Fibroblast of peridontal ligament (primary cell): Measurements from ENCODE around the gene GPC1.
A peak's percentile ranks its signal among the peaks of the same experiment; 100 is the strongest.

ENCODE experiments used
- DNase-seq: peaks from one replicate; pipeline ENCODE4 v3.0.0-alpha.2; 2010; ENCODE audit errors: extremely low read depth

Gene GPC1

DNA sequence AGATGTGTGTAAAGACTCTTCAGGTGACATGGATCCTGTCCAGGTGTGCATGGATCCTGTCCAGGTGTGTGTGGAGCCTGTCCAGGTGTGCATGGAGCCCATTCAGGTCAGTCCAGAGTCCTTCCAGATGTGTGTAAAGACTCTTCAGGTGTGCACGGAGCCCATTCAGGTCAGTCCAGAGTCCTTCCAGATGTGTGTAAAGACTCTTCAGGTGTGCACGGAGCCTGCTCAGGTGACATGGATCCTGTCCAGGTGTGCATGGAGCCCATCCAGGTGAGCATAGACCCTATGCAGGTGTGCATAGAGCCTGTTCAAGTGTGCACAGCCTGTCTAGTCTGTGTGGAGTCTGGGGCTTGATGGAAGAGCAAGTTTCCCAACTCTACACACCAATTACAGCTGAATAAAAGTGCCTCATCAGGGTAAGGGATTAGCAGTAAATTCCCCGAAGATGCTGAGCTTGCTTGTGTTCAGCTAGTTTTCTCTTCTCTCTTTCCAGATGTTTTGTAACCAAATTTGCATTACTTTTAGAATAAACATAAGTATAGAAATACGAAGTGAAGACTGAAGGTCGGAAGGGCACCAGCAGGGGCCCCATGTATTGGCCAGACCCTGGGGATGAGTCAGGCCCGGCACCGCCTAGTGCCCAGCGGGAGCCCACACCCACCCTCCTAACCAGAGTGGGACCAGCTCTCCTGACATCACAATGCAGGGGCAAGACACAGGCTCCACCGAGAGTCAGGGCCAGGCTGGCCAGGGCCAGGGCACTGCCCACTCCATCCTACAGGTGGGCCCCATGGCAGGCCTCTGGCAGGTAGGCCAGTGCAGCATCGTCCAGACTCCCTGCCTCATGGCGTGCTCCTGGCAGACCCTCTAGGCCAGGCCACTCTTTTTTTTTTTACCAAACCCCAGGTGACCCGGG lies 38.6 kb upstream of the GPC1 start:
- no peak for DNase-seq

DNA sequence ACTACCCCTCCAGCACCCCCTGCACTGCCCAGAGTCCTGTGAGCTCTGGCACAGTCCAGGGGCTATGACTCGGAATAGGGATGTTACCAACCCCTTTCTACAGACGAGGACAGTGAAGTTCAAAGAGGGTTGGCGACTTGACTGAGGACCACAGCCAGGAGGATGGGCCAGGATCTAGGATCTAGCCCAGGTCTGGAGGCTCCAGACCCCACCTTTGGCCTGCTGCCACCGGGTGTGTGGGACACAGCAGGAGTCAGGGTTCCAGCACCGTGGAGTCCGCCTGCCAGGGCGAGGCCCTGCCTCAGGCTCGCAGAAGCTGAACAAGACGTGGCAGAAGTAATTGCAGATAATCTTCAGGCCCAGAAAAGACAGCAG lies 37.9 kb upstream of the GPC1 start:
- no peak for DNase-seq

DNA sequence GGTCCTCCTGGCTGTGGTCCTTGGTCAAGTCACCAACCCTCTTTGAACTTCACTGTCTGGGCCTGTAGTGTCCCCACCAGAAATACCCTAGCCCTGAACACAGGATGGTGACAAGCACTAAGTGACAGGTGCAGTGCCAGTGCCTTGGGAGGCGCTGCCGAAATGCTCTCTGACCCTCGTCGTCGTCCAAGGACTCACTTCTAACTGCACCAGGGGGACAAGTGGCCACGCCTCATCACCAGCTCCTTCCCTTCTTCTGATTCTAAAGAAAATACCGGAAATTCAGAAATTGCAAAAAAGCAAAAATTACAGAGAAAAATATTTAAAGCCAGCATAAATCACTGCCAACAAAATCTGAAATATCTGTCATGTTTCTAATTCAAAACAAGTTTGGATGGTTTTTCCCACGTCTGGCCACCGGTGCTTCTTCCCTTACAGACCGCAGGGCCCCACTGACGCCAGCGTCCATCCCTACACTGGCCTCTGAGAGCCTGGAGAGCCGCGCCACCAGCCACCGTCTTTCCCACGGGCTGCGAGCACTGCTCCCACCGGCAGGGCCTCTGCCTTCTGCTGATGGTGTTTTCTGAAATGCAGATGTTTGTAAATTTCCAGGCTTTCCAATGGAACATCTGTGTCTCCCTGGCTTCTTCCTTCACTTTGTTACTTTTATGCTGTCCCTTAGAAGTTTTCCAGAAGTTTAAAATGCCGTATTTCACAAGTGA lies 37.4 kb upstream of the GPC1 start:
- peak; percentile 29 for DNase-seq

DNA sequence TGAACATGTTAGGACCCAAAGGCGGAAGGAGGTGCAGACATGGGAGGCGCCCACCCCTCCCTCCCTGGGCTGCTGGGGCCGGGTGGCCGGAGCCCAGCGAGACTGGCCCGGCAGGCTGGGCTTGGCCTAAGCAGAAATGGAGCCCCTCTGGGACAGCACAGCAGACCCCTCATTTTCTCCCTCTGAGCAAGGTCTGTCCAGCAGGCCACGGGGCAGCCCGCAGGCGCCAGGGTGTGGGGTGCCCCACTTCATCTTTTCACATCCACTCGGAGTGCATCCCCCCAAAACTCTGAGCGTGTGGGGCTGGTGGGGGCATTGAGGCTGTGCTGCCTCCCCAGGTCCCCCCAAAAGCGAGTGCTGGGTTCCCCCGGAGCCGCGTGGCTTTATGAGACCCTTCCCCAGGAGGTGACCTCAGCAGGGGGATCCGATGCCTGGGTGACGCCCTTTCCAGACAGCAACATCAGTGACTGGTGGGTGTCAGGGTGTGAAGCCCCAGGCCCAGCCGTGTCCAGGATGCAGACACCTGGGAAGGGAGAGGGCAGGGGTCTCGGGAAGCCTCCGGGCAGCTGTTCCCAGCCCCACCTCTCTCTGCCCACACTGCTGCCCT lies 36.7 kb upstream of the GPC1 start:
- no peak for DNase-seq

GRCh38 chr2:240399419-240400324 lies 35.8 kb upstream of the GPC1 start:
- DNase-seq, result no peak

- DNase-seq, result no peak
These were observed 34.9 kb upstream of the GPC1 start for GRCh38 chr2:240400371-240401161.

GRCh38 chr2:240401308-240401707 lies 34.2 kb upstream of the GPC1 start:
- DNase-seq, result no peak

- no peak for DNase-seq
These were observed 33.5 kb upstream of the GPC1 start for GRCh38 chr2:240401781-240402551.

DNA sequence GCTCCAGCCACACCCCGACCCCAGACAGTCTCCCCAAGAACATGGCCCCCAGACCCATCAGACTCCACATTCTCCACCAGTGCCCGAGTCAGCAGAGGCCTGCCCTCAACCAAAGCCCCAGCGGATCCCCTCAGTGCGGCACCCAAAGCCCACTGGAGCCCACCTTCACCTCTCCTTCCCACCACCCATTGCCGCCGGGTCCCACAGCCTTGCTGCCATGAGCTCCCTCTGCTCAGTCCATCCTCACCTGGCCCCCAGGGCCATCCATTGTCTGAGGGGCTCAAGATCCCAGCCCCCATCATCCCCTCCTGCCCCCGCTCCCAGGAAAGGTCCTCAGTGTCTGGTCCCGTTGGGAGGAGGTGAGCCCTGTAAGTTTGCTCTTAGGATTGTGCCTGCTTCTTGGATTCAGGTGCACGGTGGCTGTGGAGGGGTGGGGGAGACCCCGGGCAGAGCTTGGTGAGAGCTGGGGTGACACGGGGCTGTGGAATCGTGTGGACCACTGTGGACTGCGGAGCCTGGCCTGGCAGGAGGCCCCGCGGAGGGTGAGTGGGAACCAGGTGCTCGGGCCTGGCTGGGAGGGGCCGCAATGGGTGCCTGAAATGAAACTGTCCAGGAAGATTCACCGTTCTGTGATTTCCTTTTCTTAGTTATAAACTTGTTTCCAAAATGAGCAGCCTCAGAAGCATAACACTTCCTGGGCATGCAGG lies 32.7 kb upstream of the GPC1 start:
- DNase-seq, result no peak

DNA sequence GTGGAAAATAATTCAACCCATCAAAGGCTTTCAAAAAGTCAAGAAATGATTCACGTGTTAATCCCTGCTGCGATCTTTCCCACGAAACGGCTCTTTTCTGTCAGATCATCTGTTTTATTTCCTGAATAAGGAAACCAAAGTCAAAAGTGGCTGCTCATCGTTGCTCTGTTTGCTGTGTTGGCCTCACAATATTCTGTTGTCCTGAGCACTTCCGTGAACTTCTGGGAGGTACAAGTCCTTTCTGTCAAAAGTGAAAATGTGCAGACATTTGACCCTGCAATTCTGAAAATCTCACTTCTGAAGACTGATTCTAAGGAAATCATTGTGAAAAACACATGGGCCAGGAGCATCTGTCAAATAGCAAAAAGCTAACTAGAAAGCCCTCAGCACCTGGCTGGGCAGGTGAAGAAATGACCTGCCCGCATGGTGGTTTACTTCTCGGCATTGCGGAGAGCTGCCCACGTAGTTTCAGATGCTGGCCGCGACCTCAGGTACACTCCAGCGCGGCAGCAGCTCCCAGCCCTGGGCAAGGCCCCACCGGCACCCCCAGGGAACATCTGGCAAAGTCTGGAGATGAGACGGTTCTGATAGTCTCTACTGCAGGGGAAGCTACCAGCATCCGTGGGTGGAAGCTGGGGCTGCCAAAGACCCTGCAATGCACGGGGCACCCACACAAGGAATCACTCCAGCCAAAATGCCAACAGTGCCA lies 31.9 kb upstream of the GPC1 start:
- DNase-seq, result no peak

DNA sequence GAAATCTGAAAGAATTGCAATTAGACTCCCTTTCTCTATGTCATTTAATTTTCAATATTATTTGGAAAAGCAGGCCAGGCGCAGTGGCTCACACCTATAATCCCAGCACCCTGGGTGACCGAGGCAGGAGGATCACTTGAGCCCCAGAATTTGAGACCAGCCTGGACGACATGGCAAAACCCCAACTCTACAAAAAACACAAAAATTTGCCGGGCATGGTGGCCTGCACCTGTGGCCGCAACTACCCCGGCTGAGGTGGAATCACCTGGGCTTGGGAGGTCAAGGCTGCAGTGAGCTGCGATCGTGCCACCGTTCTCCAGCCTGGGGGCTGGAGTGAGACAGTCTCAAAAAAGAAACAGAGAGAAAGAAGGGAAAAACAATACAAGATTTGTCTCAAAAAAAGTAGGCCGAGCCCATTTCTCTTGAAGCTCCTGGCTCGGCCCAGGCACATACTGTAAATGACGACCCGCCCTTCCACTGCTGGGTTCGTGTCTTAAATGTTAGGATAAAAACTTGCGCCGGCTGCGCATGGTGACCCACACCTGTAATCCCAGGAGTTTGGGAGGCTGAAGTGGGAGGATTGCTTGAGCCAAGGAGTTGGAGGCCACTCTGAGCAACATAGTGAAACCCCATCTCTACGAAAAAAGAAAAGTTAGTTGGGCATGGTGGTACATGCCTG lies 31.1 kb upstream of the GPC1 start:
- no peak for DNase-seq

DNA sequence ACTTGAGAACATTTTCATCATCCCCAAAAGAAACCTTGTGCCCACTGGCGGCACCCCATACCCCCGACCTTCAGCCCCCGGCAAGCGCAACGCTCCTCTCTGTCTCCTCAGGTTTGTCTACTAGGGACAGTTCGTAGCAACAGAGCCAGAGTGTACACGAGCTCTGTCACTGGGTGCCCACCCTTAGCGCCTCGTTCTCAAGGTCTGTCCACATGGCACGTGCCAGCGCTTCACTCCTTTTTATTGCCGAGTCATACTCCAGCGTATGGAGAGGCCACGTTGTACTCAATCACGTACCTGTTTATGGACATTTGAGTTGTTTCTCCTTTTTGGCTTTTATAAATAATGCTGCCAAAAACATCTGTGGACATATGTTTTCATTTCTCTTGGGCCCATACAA lies 30.3 kb upstream of the GPC1 start:
- no peak for DNase-seq

DNA sequence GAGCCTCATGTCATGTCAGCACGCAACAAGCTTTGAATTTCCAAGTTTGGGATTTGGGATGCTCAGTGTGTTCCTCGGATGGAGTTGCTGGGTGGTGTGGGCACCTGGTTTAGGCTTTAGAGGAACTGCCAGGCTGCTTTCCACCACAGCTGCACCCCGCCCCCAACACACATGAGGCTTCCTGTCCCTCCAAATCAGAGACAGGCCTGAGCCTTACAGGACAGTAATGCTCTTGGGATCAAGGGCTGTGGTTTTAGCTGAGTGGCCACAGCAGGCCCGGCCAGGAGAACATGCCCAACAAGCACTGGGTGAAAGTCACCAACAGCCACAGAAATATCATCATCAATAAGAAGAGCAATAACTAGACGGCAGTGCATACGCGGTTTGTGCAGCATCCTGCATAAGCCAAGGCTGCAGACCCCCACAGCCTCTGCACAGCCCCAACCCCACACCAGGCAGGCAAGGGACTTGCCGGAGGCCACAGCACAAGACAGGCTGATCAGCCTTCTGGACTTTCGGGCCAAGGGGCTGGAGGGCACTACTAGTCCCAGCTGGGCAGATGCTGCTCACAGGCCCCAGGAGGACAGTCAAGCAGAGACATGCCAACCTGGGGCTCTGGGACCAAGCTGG lies 29.7 kb upstream of the GPC1 start:
- DNase-seq, result no peak

DNA sequence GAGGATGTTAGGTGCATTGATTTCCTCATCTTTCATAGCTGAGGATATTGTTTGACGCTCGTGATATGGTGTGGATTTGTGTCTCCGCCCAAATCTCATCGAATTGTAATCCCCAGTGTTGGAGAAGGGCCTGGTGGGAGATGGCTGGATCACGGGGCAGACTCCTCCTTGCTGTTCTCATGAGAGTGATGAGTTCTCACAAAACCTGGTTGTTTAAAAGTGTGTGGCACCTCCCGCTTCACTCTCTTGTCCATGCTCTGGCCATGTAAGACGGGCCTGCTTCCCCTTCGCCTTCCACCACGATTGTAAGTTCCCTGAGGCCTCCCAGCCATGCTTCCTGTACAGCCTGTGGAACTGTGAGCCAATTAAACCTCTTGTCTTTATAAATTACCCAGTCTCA lies 28.4 kb upstream of the GPC1 start:
- DNase-seq, result no peak

DNA sequence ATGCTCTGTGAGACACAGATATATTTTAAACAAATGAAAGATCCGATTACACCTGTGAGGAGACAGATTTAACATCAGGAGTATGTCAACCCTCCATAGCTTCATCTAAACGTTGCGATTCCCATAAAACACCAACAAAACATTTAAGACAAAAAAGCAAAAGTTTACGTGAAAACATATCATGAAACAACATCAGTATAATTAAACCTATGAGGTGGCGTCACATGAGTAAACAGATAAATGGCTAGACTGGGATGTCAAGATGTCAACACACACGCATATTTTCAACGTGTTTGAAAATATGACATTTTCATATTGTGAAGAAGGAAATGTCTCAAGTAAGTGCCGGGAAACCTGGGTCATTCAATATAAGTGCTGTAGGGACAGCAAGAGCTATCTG lies 25.5 kb upstream of the GPC1 start:
- DNase-seq, result no peak

DNA sequence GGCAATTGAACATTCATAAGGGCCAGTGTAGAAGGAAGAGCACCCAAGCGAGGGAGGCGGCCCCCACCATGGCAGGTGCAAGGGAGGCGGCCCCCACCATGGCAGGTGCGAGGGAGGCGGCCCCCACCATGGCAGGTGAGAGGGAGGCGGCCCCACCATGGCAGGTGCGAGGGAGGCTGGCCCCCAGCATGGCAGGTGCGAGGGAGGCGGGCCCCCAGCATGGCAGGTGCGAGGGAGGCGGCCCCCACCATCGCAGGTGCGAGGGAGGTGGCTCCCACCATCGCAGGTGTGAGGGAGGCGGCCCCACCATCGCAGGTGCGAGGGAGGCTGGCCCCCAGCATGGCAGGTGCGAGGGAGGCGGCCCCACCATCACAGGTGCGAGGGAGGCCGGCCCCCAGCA lies 24.7 kb upstream of the GPC1 start:
- no peak for DNase-seq

- no peak for DNase-seq
These were observed 24.0 kb upstream of the GPC1 start for GRCh38 chr2:240411261-240412160.
